Measurements from ENCODE around the gene EXOC6B. TPM values are rescaled to one million over a fixed set of nuclear protein-coding genes. Genes with fewer than 3 reads are reported as not detected.

The EXOC6B gene
- total RNA-seq, 4 donors from 2014 or later = 14.1 to 107 (median 38.5) TPM

GRCh38 chr2:72722492-72723070 lies 103.3 kb downstream of the EXOC6B start:
- H3K4me1 ChIP-seq = no peaks in the 10 kb centered on the region
- H3K4me3 ChIP-seq = no peak overlapping the region
- intact Hi-C loops (cut with DNase I; ENCODE audit: low total_unique reads) = no loop called here
- DNase-seq = no peak
- no peaks in the 10 kb centered on the region for H3K27me3 ChIP-seq
- H3K36me3 ChIP-seq = no peaks in the 10 kb centered on the region
- no peaks in the 10 kb centered on the region for H3K9me3 ChIP-seq
- no peak overlapping the region for H3K27ac ChIP-seq
- TF ChIP-seq POLR2A (IDR thresholded peaks at IDR 0.05) = no peak
- TF ChIP-seq, protein P1, sequence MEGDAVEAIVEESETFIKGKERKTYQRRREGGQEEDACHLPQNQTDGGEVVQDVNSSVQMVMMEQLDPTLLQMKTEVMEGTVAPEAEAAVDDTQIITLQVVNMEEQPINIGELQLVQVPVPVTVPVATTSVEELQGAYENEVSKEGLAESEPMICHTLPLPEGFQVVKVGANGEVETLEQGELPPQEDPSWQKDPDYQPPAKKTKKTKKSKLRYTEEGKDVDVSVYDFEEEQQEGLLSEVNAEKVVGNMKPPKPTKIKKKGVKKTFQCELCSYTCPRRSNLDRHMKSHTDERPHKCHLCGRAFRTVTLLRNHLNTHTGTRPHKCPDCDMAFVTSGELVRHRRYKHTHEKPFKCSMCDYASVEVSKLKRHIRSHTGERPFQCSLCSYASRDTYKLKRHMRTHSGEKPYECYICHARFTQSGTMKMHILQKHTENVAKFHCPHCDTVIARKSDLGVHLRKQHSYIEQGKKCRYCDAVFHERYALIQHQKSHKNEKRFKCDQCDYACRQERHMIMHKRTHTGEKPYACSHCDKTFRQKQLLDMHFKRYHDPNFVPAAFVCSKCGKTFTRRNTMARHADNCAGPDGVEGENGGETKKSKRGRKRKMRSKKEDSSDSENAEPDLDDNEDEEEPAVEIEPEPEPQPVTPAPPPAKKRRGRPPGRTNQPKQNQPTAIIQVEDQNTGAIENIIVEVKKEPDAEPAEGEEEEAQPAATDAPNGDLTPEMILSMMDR (IDR thresholded peaks at IDR 0.05) = no peak

GRCh38 chr2:72719416-72719815 lies 106.4 kb downstream of the EXOC6B start:
- H3K4me3 ChIP-seq = no peak overlapping the region
- H3K36me3 ChIP-seq = no peaks in the 10 kb centered on the region
- H3K27ac ChIP-seq = no peak overlapping the region
- no peaks in the 10 kb centered on the region for H3K4me1 ChIP-seq
- TF ChIP-seq POLR2A (IDR thresholded peaks at IDR 0.05) = no peak
- TF ChIP-seq, protein P1 (IDR thresholded peaks at IDR 0.05) = no peak
- intact Hi-C loops (cut with DNase I; ENCODE audit: low total_unique reads) = no loop called here
- no peak for DNase-seq
- no peaks in the 10 kb centered on the region for H3K27me3 ChIP-seq
- H3K9me3 ChIP-seq = no peaks in the 10 kb centered on the region

DNA sequence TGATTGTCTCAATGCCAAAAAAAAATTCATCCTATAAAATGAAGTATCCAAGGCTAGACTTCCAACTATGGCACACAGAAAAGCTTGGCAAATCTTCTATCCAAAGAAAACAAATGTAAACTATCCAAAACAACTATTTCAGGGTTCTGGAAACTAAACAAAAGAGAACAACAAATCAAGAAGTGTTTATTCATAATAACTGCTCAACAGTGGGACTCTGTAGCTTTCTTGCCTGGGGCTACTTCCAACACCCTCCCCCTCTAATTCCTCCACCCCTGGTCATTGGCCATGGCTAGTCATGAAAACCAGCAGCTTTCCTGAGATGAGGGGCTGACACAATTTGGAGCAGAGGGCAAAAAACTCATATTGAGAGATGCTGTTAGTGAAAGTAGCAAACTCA lies 107.0 kb downstream of the EXOC6B start:
- TF ChIP-seq POLR2A (IDR thresholded peaks at IDR 0.05) = no peak
- TF ChIP-seq, protein P1 (IDR thresholded peaks at IDR 0.05) = no peak
- no peak for DNase-seq

GRCh38 chr2:72716601-72717000 lies 109.2 kb downstream of the EXOC6B start:
- intact Hi-C loops (cut with DNase I; ENCODE audit: low total_unique reads) = no loop called here
- Histone ChIP-seq H3K27ac (no peak overlapping the region), H3K4me3 (no peak overlapping the region), H3K27me3 (no peaks in the 10 kb centered on the region), H3K36me3 (no peaks in the 10 kb centered on the region), H3K9me3 (no peaks in the 10 kb centered on the region), H3K4me1 (no peaks in the 10 kb centered on the region)
- no peak for TF ChIP-seq POLR2A (IDR thresholded peaks at IDR 0.05)
- TF ChIP-seq, protein P1 (IDR thresholded peaks at IDR 0.05) = no peak
- no peak for DNase-seq

More for the DNA sequence above, 107.0 kb downstream of the EXOC6B start:
- H3K4me1 ChIP-seq = no peaks in the 10 kb centered on the region
- H3K27ac ChIP-seq = no peak overlapping the region
- intact Hi-C loops (cut with DNase I; ENCODE audit: low total_unique reads) = no loop called here
- H3K4me3 ChIP-seq = no peak overlapping the region
- H3K9me3 ChIP-seq = no peaks in the 10 kb centered on the region
- H3K27me3 ChIP-seq = no peaks in the 10 kb centered on the region
- no peaks in the 10 kb centered on the region for H3K36me3 ChIP-seq

GRCh38 chr2:72713857-72714256 lies 112.0 kb downstream of the EXOC6B start:
- intact Hi-C loops (cut with DNase I; ENCODE audit: low total_unique reads) = no loop called here
- Histone ChIP-seq H3K27ac (no peak overlapping the region), H3K4me1 (no peaks in the 10 kb centered on the region), H3K4me3 (no peak overlapping the region), H3K9me3 (no peaks in the 10 kb centered on the region), H3K27me3 (no peaks in the 10 kb centered on the region), H3K36me3 (no peaks in the 10 kb centered on the region)
- TF ChIP-seq, protein P1 (IDR thresholded peaks at IDR 0.05) = no peak
- no peak for TF ChIP-seq POLR2A (IDR thresholded peaks at IDR 0.05)
- no peak for DNase-seq
